ENCODE data around the gene C1QTNF8.

DNA sequence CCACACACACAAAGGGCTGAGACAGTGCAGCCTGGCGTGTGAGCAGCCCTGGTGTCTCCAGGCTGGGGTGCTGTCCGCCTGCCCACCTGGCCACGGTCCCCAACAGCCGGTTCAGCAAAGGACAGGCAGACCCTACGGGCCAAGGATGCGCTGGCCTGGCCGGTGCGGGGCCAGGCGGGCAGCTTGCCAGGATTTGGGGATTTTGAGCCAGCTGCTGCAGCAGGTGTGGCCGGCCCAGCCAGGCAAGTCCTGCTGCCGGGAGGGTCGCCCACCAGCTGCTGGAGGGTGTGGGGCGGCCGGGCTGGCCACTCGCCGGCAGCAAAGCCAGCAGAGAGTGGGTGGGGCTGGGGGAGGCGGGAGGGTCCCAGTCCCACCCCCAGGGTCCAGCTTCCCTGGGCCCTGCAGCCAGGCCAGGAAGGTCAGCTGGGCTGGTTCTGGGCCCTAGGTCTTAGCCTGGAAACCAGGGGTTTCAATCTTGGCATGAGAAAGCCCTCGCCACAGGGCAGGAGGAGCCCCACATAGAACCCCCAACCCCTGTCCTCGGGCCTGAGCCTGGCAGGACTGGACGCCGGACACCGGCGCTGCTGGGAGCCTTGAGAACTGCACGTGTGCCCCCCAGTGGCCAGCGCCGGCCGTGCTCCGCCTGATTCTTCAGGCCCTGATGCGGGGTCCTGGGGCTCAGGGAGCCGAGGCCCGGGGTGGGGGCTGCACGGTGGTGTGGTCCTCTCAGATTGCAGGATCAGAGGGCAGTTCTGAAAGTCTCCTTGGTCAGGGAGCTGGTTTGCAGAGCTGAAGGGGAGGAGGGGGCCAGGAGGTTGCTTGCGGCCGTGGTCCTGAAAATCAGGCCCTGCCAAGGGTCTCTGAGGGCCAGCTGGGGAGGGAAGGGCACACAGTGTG, 41.1 kb downstream of the C1QTNF8 start:
- TF ChIP-seq, protein P1, sequence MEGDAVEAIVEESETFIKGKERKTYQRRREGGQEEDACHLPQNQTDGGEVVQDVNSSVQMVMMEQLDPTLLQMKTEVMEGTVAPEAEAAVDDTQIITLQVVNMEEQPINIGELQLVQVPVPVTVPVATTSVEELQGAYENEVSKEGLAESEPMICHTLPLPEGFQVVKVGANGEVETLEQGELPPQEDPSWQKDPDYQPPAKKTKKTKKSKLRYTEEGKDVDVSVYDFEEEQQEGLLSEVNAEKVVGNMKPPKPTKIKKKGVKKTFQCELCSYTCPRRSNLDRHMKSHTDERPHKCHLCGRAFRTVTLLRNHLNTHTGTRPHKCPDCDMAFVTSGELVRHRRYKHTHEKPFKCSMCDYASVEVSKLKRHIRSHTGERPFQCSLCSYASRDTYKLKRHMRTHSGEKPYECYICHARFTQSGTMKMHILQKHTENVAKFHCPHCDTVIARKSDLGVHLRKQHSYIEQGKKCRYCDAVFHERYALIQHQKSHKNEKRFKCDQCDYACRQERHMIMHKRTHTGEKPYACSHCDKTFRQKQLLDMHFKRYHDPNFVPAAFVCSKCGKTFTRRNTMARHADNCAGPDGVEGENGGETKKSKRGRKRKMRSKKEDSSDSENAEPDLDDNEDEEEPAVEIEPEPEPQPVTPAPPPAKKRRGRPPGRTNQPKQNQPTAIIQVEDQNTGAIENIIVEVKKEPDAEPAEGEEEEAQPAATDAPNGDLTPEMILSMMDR (IDR thresholded peaks at IDR 0.05) = no peak
- no peak for TF ChIP-seq EZH2 (IDR thresholded peaks at IDR 0.05; ENCODE audit: borderline replicate concordance, insufficient read depth, low read depth, low read length, poor library complexity, severe bottlenecking)

All from B cell (primary cell).